ENCODE data around the gene LRRC40.

The LRRC40 gene

GRCh38 chr1:70109241-70109640 lies 96.1 kb downstream of the LRRC40 start:
- no peak for DNase-seq

- DNase-seq = no peak
These were observed 101.6 kb downstream of the LRRC40 start for GRCh38 chr1:70103770-70104169.

- no peak for DNase-seq
These were observed 103.6 kb downstream of the LRRC40 start for GRCh38 chr1:70101774-70102173.

DNA sequence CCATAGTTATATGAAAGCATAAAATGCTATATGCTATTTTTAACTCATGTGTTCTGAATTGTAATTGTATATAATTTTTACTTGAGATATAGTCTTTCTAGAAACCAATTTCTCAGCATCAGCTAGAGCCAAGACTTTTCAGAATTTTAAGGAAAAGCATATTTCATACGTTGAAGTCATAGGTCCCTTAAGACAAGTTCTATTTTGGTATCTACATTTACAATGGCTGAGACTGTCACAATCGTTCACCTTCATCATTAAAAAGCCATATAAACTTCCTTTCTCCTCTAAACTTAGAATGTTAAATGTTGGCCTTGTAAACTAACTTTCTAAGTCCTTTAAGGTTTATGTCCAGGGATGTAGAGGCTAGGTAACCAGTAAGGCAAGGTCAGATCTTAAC lies 104.1 kb downstream of the LRRC40 start:
- DNase-seq = no peak

All from NCI-H1417 (cell line).